Aorta (tissue), 5 donors: Measurements from ENCODE around the gene AFF3. TPM values are rescaled to one million over a fixed set of nuclear protein-coding genes. Genes with fewer than 3 reads are reported as not detected.

Experiments
- ATAC-seq: fragments of 200-7000 bp; cut with Tn5 transposase; one replicate; pipeline ENCODE4 v1.9.1; 2022; ENCODE audit warnings: moderate library complexity; ENCODE audit not compliant: low FRiP score
- DNase-seq, 2 donors: peaks; one replicate each; pipeline ENCODE4 v3.0.0-alpha.2; 2020
- H3K27ac ChIP-seq, 2 donors: one replicate each; pipeline ENCODE4 v1.5.1; 2013; ENCODE audit warnings: low read length in 2 of 2, mild to moderate bottlenecking in 2 of 2, moderate library complexity in 2 of 2, control low read depth in 1 of 2, inconsistent platforms in 1 of 2, low read depth in 1 of 2
- H3K27me3 ChIP-seq, 2 donors: one replicate each; pipeline ENCODE4 v1.6.1; 2013; ENCODE audit warnings: control low read depth in 1 of 2, low read length in 1 of 2, mild to moderate bottlenecking in 1 of 2, moderate library complexity in 1 of 2; ENCODE audit not compliant: insufficient read depth in 2 of 2, control insufficient read depth in 1 of 2
- H3K36me3 ChIP-seq, 2 donors: one replicate each; pipeline ENCODE4 v1.6.1; 2013; ENCODE audit warnings: control low read depth in 1 of 2, low read length in 1 of 2, mild to moderate bottlenecking in 1 of 2; ENCODE audit not compliant: insufficient read depth in 2 of 2, control insufficient read depth in 1 of 2
- H3K4me1 ChIP-seq, 2 donors: one replicate each; pipeline ENCODE4 v1.6.1; 2013; ENCODE audit warnings: low read length in 2 of 2, control low read depth in 1 of 2, mild to moderate bottlenecking in 1 of 2, moderate library complexity in 1 of 2; ENCODE audit not compliant: insufficient read depth in 2 of 2, control insufficient read depth in 1 of 2
- H3K4me3 ChIP-seq, 2 donors: one replicate each; pipeline ENCODE4 v1.5.1; 2013; ENCODE audit warnings: low read length in 2 of 2, control low read depth in 1 of 2, mild to moderate bottlenecking in 1 of 2
- H3K9me3 ChIP-seq: one replicate; pipeline ENCODE4 v1.6.1; 2013; ENCODE audit warnings: mild to moderate bottlenecking, low read length; ENCODE audit not compliant: control insufficient read depth
- WGBS, 2 donors: extraction: QIAGEN DNeasy Blood & Tissue Kit; methylation state at CpG; one replicate each; pipeline ENCODE4 v1.1.7; 2013; 5-methylcytosine and 5-hydroxymethylcytosine counted together
- intact Hi-C, 2 donors: fragments of 100-400 bp; cut with DNase I; formaldehyde crosslinking; loops; one replicate each; pipeline versions ENCODE4 v1.14.2 to v1.15.0; 2022
- polyA plus RNA-seq, 2 donors: library from polyadenylated mRNA; stranded (reverse); fragments of 200-250 nt; gene quantifications; one replicate each; pipeline ENCODE4 v1.2.3, GENCODE V29; 2013
- total RNA-seq, 2 donors: library from RNA; stranded (reverse); fragmentation: NEBNext Ultra II Directional; extraction: Animal tissue kit (Norgen Biotek cat#: 25700); gene quantifications; one replicate each; pipeline ENCODE4 v1.2.1, GENCODE V29; 2021
- donor health status: healthy with polysubstance abuse.
- donor health status: Bipolar disorder and iron deficiency.
- donor health status: DM: no; HTN: no; CAD: no.
- donor health status: DM: no; HTN: no; CAD: no.
- donor health status: DM: yes; HTN: yes; CAD: no.

Gene AFF3
- total and polyA plus RNA-seq, 4 donors: 0.25 to 15.7 (median 5.5) TPM

DNA sequence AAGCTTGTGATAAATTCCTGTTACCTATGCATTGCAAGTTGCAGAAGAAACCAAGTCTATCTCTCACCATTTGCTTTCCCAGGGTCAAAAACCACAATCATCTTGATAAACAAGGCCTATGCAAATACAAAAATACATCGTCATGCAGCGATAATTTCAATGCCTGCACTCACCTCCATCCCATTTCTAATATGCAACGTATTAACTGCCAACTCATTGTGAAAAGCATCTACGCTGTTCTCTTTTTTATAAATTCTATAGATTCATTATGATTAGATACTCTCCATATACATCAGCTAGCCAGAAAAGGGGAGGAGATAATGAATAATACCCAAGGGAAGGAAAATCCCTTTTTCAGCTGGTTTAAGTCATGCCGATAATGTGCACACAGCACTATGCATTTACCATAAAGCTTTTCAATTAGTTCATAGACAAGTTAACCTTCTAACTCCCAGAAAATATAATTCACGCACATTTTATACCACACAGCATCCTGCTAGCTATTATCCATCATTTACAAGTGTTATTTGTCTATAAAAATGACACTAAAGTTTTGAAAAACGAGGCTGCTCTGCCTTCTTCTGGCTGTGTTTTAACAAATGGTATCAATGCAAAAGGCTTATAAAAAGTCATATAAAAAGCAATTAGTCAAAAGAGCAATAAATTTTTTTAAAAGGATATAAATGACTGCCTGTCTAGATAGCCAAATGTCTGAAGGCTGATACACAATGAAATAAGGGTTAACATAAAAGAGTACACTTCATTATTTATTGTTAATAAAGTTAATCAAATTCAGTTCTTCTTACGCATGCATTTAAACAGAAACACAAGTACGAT, 77.6 kb downstream of the AFF3 start:
- 93 to 95% methylated on average over 9 of the region's 9 CpGs for whole genome bisulfite sequencing, 2 donors
- Histone ChIP-seq H3K27me3 (no peaks in the 10 kb centered on the region), H3K36me3 (no peaks in the 10 kb centered on the region), H3K9me3 (no peaks in the 10 kb centered on the region), H3K4me3 (no peak overlapping the region), H3K27ac (no peak overlapping the region), H3K4me1 (no peaks in the 10 kb centered on the region)
- intact Hi-C loops: no loop called here
- no peak for ATAC-seq
- DNase-seq: no peak

DNA sequence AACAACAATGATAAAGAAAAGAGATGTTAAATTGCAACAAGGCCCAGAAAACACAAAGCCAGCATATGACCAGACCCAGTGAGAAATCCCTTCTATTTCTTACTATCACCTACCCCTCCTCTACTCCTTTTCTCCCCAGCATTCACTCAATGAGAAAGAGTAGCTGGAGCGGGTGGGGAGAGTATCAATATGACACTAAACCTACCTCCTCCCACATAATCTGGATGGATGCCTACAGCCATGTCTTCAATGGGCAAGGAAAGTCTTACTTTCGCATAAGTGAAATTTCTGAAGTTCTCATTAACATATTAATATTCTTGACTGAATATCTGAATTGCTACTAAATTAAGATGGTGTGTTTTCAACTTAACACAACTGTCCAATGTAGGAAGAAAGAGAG, 78.2 kb downstream of the AFF3 start:
- intact Hi-C loops: no loop called here
- Histone ChIP-seq H3K27ac (no peak overlapping the region), H3K4me1 (no peaks in the 10 kb centered on the region), H3K9me3 (no peaks in the 10 kb centered on the region), H3K27me3 (no peaks in the 10 kb centered on the region), H3K36me3 (no peaks in the 10 kb centered on the region), H3K4me3 (no peak overlapping the region)
- no peak for DNase-seq
- no peak for ATAC-seq
- WGBS, 2 donors: 96 to 99% methylated on average over 2 of the region's 2 CpGs

GRCh38 chr2:100063459-100063953, 78.9 kb downstream of the AFF3 start:
- Histone ChIP-seq H3K27ac (no peak overlapping the region), H3K27me3 (no peaks in the 10 kb centered on the region), H3K36me3 (no peaks in the 10 kb centered on the region), H3K9me3 (no peaks in the 10 kb centered on the region), H3K4me1 (no peaks in the 10 kb centered on the region), H3K4me3 (no peak overlapping the region)
- ATAC-seq (no peak), DNase-seq (no peak)
- intact Hi-C loops: no loop called here
- 97 to 98% methylated on average over 5 of the region's 5 CpGs for WGBS, 2 donors

DNA sequence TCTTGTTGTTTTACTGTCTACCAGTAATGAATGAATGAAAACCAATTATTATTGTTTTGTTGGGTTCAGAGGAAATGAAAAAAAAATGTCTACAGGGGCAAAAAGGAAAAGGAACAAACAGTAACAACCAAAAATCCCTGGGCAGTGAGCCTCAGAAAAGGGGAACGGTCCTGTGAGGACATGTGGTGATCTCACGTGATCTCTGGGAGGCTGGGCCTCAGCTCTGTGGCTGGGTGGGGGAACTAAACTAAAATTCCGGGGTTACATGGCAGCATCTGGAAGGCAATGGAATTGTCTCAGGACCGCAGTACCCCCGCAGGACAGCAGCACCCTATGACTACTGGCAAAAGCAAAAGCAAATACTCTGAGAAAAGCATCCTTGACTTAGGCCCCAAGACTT, 80.1 kb downstream of the AFF3 start:
- H3K9me3 ChIP-seq: no peaks in the 10 kb centered on the region
- H3K4me1 ChIP-seq: peaks cover 0 to 1% of the 10 kb centered on the region in 2 donors
- ATAC-seq: no peak
- H3K4me3 ChIP-seq: no peak overlapping the region
- 97 to 98% methylated on average over 5 of the region's 5 CpGs for WGBS, 2 donors
- no peak for DNase-seq
- no peak overlapping the region for H3K27ac ChIP-seq
- intact Hi-C loops: no loop called here
- no peaks in the 10 kb centered on the region for H3K27me3 ChIP-seq
- H3K36me3 ChIP-seq: no peaks in the 10 kb centered on the region

GRCh38 chr2:100060875-100061274, 81.5 kb downstream of the AFF3 start:
- H3K4me1 ChIP-seq: peaks cover 0 to 1% of the 10 kb centered on the region in 2 donors
- ATAC-seq (no peak), DNase-seq (no peak)
- WGBS, 2 donors: 85 to 91% methylated on average over 4 of the region's 4 CpGs
- no peaks in the 10 kb centered on the region for H3K9me3 ChIP-seq
- no peaks in the 10 kb centered on the region for H3K27me3 ChIP-seq
- H3K27ac ChIP-seq: no peak overlapping the region
- H3K4me3 ChIP-seq: no peak overlapping the region
- intact Hi-C loops: no loop called here
- no peaks in the 10 kb centered on the region for H3K36me3 ChIP-seq

DNA sequence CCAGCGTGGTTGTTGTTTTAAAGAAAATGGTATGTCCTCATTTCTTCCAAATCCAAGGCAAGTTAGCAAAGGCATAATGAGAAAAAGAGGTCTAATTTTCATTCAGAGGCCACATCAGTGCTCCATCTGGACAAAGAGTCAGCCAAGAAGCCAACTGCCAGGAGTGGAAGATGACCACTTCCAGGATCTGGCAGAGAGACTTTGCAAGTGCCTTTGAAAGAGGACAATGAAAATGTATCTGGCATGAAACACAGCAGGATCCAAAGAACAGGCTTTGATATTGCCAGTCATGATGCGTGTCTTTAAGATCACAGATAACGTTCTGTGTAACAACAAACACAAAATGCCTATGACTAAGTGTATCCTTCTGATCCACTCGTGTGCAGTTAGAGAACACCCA, 82.8 kb downstream of the AFF3 start:
- WGBS, 2 donors: 90% methylated on average over 4 of the region's 4 CpGs
- Histone ChIP-seq H3K27me3 (no peaks in the 10 kb centered on the region), H3K36me3 (no peaks in the 10 kb centered on the region), H3K27ac (no peak overlapping the region), H3K9me3 (no peaks in the 10 kb centered on the region), H3K4me3 (no peak overlapping the region), H3K4me1 (peaks cover 0 to 1% of the 10 kb centered on the region in 2 donors)
- no peak for DNase-seq
- intact Hi-C loops: no loop called here
- ATAC-seq: no peak

DNA sequence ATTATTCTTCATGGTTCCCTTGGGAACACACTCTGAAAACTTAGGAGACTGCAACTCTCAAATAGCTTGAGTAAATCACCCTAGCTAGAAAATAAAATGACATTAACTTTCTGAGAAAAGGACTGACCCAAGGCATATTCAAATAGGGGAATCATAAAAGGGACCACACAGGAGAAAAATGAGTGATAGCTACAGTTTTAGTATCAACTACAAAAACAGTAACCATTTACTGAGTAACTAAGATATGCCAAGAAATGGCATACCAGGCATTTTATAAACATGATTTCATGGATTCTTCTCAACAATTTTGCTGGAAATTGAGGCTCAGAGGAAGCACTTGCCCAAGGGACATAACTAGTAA, 84.5 kb downstream of the AFF3 start:
- no peaks in the 10 kb centered on the region for H3K27me3 ChIP-seq
- peaks cover 0 to 1% of the 10 kb centered on the region in 2 donors for H3K4me1 ChIP-seq
- no peaks in the 10 kb centered on the region for H3K9me3 ChIP-seq
- intact Hi-C loops: no loop called here
- DNase-seq (no peak), ATAC-seq (no peak)
- H3K36me3 ChIP-seq: no peaks in the 10 kb centered on the region
- no peak overlapping the region for H3K4me3 ChIP-seq
- no peak overlapping the region for H3K27ac ChIP-seq

- no peak for DNase-seq
- 92 to 93% methylated on average over 2 of the region's 2 CpGs for WGBS, 2 donors
- intact Hi-C loops: no loop called here
- Histone ChIP-seq H3K27ac (no peak overlapping the region), H3K36me3 (no peaks in the 10 kb centered on the region), H3K9me3 (no peaks in the 10 kb centered on the region), H3K4me3 (no peak overlapping the region), H3K4me1 (peaks cover 0 to 1% of the 10 kb centered on the region in 2 donors), H3K27me3 (no peaks in the 10 kb centered on the region)
- no peak for ATAC-seq
Measured at GRCh38 chr2:100054426-100054825, 88.0 kb downstream of the AFF3 start.
